ENCODE results near the gene LRRC4C.

DNA sequence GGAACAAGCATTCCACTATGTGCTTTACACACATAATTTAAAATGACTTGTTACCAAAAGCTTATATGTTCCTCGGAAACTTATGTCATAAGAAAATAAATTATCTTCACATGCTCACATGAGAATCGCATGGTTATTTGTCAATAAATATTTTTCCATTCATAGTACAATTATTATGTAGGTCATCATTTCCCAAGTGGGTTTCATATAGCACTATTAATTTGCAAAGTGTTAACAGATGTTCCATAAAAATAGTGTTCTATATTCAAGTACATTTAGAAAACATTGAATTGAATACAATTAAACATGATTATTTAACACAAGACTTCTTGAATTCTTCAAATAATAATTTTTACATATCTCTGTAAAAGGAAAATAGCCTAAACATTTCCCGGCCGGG, 23.9 kb downstream of the LRRC4C start:
- TF ChIP-seq, protein P1, sequence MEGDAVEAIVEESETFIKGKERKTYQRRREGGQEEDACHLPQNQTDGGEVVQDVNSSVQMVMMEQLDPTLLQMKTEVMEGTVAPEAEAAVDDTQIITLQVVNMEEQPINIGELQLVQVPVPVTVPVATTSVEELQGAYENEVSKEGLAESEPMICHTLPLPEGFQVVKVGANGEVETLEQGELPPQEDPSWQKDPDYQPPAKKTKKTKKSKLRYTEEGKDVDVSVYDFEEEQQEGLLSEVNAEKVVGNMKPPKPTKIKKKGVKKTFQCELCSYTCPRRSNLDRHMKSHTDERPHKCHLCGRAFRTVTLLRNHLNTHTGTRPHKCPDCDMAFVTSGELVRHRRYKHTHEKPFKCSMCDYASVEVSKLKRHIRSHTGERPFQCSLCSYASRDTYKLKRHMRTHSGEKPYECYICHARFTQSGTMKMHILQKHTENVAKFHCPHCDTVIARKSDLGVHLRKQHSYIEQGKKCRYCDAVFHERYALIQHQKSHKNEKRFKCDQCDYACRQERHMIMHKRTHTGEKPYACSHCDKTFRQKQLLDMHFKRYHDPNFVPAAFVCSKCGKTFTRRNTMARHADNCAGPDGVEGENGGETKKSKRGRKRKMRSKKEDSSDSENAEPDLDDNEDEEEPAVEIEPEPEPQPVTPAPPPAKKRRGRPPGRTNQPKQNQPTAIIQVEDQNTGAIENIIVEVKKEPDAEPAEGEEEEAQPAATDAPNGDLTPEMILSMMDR (IDR thresholded peaks at IDR 0.05): no peak
- TF ChIP-seq, protein P2, sequence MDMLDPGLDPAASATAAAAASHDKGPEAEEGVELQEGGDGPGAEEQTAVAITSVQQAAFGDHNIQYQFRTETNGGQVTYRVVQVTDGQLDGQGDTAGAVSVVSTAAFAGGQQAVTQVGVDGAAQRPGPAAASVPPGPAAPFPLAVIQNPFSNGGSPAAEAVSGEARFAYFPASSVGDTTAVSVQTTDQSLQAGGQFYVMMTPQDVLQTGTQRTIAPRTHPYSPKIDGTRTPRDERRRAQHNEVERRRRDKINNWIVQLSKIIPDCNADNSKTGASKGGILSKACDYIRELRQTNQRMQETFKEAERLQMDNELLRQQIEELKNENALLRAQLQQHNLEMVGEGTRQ (CRISPR knock-in tag; IDR thresholded peaks at IDR 0.05): no peak
- TF ChIP-seq TP53 (CRISPR knock-in tag; IDR thresholded peaks at IDR 0.05): no peak
- no peak for TF ChIP-seq ETV6 (CRISPR knock-in tag; IDR thresholded peaks at IDR 0.05)
- TF ChIP-seq TCF7 (CRISPR knock-in tag; IDR thresholded peaks at IDR 0.05; ENCODE audit: low read depth): no peak
- TF ChIP-seq, protein P3, sequence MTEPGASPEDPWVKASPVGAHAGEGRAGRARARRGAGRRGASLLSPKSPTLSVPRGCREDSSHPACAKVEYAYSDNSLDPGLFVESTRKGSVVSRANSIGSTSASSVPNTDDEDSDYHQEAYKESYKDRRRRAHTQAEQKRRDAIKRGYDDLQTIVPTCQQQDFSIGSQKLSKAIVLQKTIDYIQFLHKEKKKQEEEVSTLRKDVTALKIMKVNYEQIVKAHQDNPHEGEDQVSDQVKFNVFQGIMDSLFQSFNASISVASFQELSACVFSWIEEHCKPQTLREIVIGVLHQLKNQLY (CRISPR knock-in tag; IDR thresholded peaks at IDR 0.05): no peak
- no peak for TF ChIP-seq NFYB (CRISPR knock-in tag; conservative IDR thresholded peaks at IDR 0.05; ENCODE audit: low read depth)
- no peak for TF ChIP-seq ZBTB21 (CRISPR knock-in tag; IDR thresholded peaks at IDR 0.05; ENCODE audit: borderline replicate concordance)
- TF ChIP-seq, protein P4, sequence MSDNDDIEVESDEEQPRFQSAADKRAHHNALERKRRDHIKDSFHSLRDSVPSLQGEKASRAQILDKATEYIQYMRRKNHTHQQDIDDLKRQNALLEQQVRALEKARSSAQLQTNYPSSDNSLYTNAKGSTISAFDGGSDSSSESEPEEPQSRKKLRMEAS (CRISPR knock-in tag; IDR thresholded peaks at IDR 0.05): no peak
- TF ChIP-seq, protein P5, sequence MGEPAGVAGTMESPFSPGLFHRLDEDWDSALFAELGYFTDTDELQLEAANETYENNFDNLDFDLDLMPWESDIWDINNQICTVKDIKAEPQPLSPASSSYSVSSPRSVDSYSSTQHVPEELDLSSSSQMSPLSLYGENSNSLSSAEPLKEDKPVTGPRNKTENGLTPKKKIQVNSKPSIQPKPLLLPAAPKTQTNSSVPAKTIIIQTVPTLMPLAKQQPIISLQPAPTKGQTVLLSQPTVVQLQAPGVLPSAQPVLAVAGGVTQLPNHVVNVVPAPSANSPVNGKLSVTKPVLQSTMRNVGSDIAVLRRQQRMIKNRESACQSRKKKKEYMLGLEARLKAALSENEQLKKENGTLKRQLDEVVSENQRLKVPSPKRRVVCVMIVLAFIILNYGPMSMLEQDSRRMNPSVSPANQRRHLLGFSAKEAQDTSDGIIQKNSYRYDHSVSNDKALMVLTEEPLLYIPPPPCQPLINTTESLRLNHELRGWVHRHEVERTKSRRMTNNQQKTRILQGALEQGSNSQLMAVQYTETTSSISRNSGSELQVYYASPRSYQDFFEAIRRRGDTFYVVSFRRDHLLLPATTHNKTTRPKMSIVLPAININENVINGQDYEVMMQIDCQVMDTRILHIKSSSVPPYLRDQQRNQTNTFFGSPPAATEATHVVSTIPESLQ (CRISPR knock-in tag; IDR thresholded peaks at IDR 0.05): no peak
- TF ChIP-seq, protein P6, sequence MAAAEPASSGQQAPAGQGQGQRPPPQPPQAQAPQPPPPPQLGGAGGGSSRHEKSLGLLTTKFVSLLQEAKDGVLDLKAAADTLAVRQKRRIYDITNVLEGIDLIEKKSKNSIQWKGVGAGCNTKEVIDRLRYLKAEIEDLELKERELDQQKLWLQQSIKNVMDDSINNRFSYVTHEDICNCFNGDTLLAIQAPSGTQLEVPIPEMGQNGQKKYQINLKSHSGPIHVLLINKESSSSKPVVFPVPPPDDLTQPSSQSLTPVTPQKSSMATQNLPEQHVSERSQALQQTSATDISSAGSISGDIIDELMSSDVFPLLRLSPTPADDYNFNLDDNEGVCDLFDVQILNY (CRISPR knock-in tag; IDR thresholded peaks at IDR 0.05): no peak
- no peak for TF ChIP-seq CREM (CRISPR knock-in tag; IDR thresholded peaks at IDR 0.05)
